GM20000 (cell line): Measurements from ENCODE around the gene MINDY4.

ENCODE experiments used
- DNase-seq: peaks from one replicate; pipeline ENCODE4 v3.0.0; 2012; ENCODE audit warnings: low spot score
- CTCF ChIP-seq: IDR thresholded peaks from 2 replicates; pipeline ENCODE4 v1.5.1; 2012; ENCODE audit warnings: mild to moderate bottlenecking, control low read depth; ENCODE audit errors: extremely low read depth, missing control alignments

Gene MINDY4

GRCh38 chr7:30771174-30771879 is at the start of gene MINDY4:
Gene MINDY4 (plus strand): TSS chr7:30771417. CDS start chr7:30771494, 77 bp downstream.
- no peak for TF ChIP-seq CTCF
- DNase-seq: peak; percentile 91

DNA sequence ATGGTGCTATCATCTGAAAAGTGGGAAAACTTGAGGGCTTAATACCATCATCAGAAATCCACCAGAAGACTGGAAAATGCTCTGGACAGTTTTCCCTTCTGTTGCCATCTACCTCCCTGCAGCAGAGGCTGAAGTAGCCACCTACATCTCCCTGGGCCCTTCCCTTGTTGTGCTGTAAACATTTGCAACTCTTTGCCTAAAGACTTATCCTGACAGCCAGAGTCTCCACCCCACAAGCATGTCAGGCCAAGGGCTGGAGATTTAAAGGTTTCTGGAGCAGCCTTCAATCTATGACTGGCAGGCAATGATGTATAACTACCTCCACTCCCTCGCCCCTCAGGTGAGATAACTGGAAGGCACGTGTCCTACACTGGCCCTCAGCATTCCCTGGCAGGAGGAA is 49.0 kb upstream of the MINDY4 start:
- TF ChIP-seq CTCF: no peak
- no peak for DNase-seq

GRCh38 chr7:30722671-30723070 is 48.5 kb upstream of the MINDY4 start:
- TF ChIP-seq CTCF: no peak
- no peak for DNase-seq

- DNase-seq: no peak
- TF ChIP-seq CTCF: no peak
Measured at GRCh38 chr7:30723776-30724175, 47.4 kb upstream of the MINDY4 start.

- TF ChIP-seq CTCF: no peak
- no peak for DNase-seq
Measured at GRCh38 chr7:30726296-30727006, 44.8 kb upstream of the MINDY4 start.

GRCh38 chr7:30727061-30727945 is 43.9 kb upstream of the MINDY4 start:
- TF ChIP-seq CTCF: no peak
- no peak for DNase-seq
